ENCODE measurements around the gene RBMX.
"Not testable (repeated sequence)": the region's sequence is repeated elsewhere in the genome, so short reads cannot be mapped to it uniquely, and the experiment has no call there.

RBMX gene

DNA sequence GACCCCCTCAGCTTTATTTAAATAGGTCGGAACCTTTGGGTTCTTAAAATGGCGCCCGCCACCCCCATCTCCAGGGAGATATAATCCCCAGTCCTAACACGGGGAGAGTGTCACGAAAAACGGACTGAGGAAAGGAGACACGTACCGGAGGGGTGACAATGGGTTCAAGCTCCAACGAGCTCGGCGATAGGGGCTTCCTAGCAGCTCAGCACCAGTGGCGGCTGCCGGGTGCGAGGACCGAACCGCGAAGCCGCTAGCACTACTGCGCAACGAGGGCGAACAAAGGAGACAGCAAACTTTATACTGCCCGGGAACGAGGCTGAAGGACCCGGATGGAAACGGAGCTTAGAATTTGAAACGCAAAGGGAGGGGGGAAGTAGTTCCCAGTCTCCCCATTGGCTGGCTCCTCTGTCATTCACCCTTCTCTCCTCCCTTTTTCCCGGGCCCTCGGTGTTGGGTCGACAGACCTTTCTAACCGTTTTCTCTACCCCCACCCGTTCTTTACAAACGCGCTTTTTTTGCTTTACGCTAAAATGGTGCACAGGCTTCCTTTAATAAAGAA is at the start of gene RBMX:
TSS of gene RBMX (minus strand) at position 274 of the 562 bp plus-strand sequence. CDS start 1,298 bp downstream, outside the sequence.
- DNase-seq: peak; percentile 91

DNA sequence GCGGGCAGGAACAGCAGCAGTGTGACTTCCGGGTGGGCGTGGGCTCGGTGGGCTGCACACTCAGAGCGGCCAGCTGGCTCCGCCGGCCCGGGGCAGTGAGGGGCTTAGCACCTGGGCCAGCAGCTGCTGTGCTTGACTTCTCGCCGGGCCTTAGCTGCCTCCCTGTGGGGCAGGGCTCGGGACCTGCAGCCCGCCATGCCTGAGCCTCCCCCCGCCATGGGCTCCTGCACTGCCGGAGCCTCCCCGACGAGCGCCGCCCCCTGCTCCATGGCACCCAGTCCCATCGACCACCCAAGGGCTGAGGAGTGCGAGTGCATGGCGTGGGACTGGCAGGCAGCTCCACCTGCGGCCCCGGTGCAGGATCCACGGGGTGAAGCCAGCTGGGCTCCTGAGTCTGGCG is 40.9 kb upstream of the RBMX start:
- DNase-seq: not testable (repeated sequence)

DNA sequence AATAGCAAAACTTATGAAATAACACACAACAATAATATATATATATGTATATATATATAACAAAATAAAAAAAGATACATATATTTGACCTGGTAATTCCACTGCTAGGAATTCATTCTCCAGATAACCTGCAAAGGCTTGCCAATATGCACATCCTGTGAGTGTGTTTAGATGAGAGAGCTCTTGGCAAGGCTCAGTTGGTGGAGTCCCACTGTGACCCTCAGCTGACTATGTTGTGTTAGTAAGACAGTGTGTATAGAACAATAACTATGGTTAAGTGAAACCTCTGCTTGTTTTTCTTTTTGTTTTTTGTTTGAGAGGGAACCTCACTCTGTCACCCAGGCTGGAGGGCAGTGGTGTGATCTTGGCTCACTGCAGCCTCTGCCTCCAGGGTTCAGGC is 39.5 kb upstream of the RBMX start:
- DNase-seq: no peak

DNA sequence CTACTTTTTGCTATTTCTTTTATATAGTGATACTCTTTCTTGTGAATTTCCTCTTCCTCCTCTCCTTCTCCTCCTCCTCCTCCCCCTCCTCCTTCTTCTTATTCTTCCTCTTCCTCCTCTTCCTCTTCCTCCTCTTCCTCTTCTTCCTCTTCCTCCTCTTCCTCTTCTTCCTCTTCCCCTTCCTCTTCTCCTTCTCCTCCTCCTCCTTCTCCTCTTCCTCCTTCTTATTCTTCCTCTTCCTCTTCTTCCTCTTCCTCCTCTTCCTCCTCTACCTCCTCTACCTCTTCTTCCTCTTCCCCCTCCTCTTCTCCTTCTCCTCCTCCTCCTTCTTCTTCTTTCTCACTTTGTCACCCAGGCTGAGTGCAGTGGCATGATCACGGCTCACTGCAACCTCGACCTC is 36.3 kb upstream of the RBMX start:
- no peak for DNase-seq

DNA sequence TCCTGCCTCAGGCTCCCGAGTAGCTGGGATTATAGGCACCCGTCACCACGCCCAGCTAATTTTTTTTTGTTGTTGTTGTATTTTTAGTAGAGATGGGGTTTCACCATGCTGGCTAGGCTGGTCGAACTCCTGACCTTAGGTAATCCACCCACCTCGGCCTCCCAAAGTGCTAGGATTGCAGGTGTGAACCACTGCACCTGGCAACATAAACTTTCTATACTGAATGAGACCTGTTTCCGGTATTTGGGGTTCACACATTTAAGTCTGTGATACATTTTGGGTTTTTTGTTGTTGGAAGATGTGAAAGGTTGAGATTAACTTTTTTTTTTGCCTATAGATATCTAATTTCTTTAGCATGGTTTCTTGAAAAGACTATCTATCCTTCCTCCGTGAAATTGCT is 31.1 kb upstream of the RBMX start:
- not testable (repeated sequence) for DNase-seq

DNA sequence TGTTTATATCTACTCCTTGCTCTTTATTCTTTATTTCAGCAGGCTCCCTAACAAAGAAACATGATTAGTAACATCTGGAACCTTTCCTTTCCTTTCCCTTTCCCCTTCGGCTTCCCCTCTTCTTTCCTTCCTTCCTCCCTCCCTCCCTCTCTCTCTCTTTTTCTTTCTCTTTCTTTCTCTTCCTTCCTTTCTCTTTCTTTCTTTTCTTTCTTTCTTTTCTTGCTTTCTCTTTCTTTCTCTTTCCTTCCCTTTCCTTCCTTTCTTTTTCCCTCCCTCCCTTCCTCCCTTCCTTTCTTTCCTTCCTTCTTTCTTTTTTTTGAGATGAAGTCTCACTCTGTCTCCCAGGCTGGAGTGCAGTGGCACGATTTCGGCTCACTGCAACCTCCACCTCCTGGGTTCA is 30.7 kb upstream of the RBMX start:
- DNase-seq: no peak

DNA sequence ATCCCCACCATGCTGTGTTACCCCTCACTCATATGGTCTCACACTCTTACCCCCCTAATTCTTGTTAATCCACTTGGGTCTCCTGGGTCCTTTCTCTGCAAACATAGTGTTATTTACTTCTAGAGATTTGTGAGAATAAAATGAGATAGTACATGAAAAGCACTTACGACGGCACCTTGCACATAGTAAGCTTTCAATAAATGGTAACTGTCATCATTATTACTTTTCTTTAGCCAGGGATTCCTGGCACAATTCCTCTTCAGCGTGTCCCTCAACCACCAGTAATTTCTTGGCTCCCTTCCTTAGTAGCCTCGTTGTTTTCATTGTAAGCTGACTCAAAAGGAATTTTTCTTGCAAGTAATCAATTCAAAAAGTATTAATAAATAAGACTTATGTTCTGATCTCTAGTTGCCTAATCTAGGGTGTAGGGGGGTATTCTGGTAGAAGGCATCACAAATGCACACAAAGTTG is 30.1 kb upstream of the RBMX start:
- no peak for DNase-seq

DNA sequence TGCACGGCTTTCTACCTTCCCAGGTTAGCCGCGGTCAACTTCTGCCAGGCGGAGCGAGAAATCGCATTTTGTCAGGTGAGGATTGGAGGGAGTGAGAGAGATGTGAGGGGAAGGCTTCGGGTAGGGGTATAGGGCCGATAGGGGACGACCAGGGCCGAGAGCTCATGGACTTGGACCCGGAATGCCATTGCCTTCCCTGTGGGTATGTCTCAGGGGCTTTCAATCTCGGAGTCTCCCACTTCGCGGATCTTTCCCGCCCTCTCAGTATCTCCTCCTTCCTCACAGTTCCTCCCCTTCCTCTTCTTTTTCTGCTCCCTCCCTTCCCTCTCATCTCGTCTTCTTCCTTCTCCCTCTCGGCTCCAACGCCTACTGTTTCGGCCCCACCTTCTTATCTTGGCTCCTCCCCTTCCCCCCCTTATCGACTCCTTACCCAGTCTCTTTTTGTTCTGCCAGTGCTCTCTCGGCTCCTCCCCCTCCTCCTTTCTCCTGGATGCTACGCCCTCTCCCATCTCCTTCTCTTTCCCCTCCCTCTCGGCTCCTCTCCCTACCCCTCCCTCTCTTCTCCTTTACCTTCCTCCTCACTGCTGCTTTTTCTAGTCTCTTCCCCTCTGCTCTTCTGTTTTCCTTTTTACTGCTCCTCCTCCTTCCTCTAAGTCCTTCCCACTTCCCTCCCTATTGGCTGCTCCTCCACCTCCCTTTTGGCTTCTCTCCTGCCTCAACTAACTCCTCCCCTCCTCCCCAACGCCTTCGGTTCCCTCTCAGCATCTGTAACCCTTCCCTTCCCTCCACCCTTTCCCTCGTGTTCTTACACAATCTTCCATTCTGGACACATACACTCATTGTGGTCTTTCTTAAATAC is 29.4 kb upstream of the RBMX start:
- DNase-seq: peak; percentile 80

DNA sequence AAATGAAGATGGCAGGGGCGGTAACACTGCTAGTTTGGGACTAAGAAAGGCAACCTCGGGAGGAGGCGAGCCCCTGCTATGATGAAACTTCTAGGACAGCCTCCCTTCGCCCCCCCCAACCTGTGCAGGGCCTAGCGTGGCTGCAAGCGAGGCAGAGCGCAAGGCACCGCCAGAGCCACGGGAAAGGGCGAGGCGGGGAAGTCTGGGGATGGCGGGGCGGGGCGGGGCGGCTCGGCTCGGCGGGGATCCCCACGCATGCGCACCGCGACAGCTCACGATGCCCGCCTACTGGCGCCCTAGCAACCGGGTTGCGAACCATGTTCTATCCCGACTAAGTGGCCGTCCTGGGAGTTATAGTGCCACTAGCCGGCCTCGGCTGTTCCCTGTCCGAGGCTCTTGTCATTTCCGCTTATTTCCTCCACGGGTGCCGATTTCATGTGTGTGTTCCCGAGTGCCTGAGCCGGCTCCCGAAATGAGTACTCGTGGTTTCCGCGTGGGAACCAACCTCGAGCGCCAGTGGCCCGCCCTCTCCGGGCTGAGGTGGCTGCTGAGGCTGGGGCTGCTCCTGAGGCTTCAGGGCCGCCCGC is 28.7 kb upstream of the RBMX start:
- peak; percentile 84 for DNase-seq

DNA sequence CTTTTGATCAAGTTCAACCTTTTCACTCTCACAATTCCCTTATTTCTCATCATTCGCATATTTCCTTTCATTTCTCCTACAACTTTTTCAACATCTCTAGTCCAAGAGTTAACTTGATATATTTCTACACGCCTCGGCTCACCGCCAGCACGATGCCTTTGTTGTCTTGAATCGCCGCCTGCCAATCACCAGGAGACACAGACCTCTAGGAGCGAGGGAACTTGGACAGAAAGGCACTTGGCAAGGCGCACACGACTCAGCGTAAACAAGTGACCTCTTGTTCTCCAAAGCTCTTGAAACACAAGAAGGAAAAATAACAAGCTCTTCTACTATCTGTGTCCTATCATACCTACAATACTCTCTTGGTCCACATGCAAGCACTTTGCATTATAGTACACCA is 27.1 kb upstream of the RBMX start:
- DNase-seq: no peak

DNA sequence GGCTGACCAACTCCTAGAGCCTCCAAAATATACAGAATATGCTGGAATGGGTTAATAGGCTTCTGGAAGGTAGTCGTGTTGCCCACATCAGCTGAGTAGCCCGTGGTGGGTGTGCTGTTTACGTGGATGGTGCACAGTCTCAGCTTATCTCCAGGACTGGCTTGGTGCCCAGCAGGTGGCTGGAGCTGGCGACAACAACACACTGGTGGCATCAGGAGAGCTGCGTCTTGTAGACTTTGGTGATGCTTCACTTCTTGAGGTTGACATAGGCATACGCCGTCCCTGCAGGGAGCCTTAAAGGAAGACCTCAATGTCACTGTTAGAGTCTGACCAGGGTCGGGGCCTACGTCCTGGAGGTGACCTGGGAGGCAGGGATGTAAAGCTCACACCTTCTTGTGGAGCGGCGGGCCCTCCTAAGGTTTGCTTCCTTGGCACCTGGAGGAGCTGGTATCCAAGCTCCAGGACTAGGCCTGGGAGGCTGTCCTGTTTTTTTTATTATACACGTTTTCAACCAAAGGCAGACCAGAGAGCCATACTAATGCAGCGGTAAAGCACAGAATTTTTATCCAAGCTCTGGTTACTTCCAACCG is 26.5 kb upstream of the RBMX start:
- no peak for DNase-seq

DNA sequence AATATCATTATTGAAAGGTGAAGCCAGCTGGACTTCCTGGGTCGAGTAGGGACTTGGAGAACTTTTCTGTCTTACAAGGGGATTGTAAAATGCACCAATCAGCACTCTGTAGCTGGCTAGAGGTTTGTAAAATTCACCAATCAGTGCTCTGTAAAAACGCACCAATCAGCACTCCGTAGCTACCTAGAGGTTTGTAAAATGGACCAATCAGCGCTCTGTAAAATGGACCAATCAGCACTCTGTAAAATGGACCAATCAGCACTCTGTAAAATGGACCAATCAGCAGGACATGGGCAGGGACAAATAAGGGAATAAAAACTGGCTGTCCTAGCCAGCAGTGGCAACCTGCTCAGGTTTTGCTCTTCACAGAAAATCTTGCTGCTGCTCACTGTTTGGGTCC is 23.5 kb upstream of the RBMX start:
- not testable (repeated sequence) for DNase-seq

DNA sequence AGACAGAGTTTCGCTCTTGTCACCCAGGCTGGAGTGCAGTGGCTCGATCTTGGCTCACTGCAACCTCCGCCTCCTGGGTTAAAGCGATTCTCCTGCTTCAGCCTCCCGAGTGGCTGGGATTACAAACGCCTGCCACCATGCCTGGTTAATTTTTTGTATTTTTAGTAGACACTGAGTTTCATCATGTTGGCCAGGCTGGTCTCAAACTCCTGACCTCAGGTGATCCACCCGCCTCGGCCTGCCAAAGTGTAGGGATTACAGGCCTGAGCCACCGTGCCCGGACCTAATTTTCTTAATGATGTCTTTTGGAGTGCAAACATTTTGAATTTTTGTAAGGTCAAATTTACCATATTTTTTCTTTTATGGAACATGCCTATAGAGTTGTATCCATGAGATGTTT is 19.5 kb upstream of the RBMX start:
- DNase-seq: not testable (repeated sequence)

DNA sequence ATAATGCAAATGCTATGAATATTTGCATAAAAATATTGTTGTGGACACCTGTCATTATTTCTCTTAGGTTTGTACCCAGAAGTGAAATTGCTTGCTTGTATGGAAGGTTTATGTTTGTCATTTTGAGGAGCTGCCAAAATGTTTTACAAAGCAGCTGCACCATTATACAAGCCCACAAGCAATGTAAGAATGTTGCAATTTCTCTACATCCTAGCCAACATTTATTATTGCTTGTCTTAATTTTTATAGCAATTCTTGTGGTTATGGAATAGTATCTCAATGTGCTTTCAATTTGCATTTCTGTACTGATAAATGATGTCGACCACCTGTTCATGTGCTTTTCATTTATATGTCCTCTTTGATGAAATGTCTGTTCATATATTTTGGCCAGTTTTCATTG is 18.7 kb upstream of the RBMX start:
- no peak for DNase-seq

DNA sequence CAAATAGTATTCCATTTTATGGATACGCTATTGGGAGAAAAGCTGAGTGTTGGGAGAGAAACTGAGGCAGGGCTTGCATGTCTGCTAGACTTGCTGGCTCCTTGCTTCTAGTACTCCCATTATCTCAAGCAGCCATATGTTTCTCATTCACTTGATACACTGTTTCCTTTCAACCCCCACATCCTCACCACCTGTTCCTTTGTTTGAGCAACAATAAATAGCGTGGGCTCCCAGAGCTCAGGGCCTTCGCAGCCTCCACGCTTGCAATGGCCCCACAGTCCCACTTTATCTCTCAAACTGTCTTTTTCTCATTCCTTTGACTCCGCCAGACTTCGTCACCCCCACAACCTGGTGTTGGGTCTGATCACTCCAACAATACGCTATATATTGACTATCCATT is 18.2 kb upstream of the RBMX start:
- DNase-seq: not testable (repeated sequence)

DNA sequence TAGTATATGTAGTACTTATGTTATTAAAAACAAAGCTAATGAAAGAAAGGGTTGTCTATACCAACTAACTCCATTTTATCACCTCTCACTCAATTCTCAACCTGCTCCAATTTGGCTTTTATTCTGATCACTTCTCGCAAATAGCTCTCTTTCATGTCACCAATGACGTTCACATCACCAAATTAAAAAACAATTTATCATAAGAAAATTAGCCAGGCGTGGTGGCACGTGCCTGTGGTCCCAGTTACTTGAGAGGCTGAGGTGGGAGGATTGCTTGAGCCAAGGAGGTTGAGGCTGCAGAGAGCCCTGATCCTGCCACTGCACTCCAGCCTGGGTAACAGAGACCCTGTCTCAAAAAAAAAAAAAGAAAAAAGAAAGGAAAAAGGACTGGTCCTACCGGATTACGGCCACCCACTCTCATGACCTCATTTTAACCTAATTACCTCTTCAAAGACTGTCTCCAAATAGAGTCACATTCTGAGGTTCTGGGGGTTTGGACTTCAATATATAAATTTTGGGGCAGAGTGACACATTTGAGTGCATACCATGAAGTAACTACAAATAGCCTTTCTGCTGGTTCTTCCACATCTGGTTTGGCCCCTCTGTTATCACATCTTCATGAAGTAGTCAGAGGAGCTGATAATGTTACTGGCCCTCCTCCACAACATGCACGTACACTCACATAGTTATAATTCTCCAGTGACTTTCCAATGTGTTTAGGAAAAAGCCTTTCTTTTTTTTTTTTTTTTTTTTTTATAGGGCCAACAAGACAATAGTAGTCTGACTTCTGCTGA is 15.8 kb upstream of the RBMX start:
- no peak for DNase-seq

DNA sequence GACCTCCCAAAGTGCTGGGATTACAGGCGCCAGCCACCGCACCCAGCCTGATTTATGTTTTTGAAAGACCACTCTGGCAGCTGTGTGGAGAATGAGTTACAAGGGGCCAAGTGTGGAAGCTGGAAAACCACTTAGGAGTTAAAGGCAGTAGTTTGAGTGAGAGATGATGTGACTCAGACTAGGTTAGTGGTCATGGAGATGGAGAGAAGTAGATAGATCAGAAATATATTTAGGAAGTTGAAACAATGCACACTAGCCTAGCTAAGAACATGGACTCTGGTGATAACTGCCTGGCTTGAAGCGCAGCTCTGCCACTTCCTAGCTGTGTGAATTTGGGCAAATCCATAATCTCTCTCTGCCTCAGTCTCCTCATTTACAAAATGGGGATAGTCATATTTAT is 11.9 kb upstream of the RBMX start:
- no peak for DNase-seq

DNA sequence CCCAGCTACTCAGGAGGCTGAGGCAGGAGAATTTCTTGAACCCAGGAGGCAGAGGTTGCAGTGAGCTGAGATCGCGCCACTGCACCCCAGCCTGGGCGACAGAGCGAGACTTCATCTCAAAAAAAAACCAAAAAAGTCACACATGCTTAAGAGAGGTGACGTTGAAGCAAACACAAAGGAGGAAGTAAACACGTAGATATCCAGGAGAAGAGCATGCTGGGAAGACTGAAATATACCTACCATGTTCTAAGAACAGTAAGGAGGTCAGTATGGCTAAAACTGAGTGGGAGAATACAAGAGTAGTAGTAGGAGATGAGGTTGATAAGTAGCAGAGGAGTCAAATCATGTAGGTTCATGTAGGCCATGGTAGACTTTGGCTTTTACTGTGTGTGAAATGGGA is 10.1 kb upstream of the RBMX start:
- not testable (repeated sequence) for DNase-seq

DNA sequence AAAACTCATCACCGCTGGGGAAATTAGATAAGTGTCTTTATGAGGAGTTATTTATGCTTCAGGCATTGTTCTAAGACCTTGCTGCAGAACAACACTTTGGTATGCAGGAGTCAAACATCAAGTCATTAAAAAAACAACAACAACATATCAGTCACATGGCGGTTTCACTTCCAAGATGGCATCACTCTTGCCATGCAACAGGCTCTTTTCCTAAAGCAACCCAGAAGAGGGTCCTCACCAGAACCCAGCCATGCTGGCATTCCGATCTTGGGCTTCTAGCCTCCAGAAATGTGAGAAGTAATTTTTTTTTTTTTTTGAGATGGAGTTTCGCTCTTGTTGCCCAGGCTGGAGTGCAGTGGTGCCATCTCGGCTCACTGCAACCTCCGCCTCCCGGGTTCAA is 8.7 kb upstream of the RBMX start:
- no peak for DNase-seq

DNA sequence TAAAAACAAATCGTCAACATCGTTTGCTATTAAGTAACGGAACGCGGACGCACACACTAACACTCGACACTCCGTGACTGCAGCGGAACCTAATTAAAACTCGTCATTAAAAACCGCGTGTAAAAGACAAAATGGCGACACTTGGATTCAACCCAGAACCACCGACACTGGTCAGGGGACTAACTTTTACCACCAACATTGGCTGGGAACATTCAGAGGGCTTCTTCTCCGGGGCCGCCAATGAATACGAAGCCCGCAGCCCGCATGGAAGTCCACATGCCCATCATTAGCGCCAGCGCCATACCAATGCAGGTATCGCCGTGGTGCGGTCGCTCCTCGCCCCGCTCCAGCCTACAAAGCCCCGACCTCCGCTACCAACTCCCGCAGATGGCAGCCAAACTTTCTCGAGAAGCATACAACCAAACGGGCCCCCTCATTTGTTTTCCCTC is 498 bp downstream of the RBMX start:
- DNase-seq: peak; percentile 40

DNA sequence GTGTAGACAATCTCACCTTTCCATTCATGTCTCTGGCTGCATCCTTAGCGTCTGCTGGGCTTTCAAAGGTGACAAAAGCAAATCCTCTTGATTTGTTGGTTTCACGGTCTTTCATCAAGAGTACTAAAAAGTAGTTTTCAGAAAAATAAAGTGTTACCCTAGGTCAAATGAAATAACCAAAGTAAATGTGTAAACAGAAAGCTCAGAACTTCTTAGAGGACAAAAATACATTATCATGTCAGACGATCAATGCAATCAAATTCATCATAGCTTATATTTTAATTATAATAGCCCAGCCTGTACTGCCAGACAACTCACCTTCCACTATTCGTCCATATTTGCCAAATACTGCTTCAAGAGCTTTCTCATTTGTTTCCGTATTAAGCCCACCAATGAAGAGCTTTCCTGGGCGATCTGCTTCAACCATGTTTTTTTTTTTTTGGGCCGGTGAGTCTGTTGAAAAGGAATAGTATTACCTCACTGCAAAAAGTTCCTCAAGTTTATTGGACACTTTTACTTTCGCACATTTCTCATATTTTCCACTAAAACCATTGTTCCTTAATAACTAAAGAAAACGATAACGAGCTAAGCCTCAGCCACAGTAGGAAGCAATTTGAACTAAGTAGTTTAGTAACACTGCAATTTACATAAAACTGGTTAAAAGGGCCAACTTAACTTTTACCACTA is 1.4 kb downstream of the RBMX start:
- DNase-seq: peak; percentile 52

DNA sequence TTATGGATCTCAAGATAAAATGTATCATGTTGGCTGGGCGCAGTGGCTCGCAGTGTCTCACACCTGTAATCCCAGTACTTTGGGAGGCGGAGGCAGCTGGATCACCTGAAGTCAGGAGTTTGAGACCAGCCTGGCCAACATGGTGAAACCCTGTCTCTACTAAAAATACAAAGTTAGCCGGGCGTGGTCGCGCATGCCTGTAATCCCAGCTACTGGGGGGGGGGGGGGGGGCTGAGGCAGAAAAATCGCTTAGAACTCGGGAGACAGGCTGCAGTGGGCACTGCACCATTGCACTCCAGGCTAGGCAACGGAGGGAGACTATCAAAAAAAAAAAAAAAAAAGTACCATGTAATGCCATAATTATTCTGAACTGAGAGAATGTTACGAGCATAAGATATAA is 2.1 kb downstream of the RBMX start:
- no peak for DNase-seq
